HS-27A (cell line): ENCODE data around the gene SEMA4C.

ENCODE experiments used
- DNase-seq: peaks from one replicate; pipeline ENCODE4 v3.0.0-alpha.2; 2012; ENCODE audit warnings: low read depth, missing footprints

Gene SEMA4C, protein sequence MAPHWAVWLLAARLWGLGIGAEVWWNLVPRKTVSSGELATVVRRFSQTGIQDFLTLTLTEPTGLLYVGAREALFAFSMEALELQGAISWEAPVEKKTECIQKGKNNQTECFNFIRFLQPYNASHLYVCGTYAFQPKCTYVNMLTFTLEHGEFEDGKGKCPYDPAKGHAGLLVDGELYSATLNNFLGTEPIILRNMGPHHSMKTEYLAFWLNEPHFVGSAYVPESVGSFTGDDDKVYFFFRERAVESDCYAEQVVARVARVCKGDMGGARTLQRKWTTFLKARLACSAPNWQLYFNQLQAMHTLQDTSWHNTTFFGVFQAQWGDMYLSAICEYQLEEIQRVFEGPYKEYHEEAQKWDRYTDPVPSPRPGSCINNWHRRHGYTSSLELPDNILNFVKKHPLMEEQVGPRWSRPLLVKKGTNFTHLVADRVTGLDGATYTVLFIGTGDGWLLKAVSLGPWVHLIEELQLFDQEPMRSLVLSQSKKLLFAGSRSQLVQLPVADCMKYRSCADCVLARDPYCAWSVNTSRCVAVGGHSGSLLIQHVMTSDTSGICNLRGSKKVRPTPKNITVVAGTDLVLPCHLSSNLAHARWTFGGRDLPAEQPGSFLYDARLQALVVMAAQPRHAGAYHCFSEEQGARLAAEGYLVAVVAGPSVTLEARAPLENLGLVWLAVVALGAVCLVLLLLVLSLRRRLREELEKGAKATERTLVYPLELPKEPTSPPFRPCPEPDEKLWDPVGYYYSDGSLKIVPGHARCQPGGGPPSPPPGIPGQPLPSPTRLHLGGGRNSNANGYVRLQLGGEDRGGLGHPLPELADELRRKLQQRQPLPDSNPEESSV

DNA sequence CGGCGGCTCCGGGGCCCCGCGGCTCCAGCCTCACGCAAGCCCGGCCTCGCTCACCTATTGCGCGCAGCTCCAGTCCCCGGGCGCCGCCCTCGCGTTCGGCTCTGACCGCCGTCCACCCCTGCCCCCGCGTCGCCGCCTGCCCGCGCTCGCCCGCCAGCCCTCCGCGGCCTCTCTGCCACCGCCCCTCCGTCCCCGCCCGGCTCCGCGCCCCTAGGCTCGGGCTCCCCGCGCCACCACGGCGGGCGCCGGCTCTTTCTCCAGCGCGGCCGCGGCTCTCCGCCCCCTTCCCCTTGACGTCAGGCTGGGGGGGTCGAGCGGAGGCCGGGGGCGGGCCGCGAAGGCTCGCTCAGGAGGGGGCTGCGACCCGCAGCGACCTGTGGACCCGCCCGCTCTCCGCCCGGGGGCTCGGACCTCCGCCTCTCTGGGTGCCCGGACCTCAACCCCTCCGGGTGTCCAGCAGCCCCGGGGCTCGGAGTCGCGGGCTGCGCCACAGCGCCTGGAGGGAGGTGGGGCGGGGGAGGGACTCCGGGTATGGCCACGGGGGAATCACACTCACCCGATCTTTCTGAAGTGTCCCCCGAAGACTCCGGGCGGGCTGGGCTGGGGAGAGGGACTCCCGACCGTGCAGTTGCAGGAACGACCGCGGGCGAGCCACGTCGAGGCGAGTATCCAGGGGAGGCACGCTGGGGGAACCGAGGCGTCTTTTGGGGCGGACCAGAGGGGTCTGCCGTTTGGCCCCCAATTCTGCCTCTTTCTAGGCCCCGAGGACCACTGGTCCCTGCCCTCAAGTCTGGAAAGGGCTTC is at the start of gene SEMA4C:
SEMA4C (minus strand) TSS at position 259 of the 804 bp plus-strand sequence. CDS start 2,194 bp downstream, outside the sequence.
- DNase-seq = no peak

DNA sequence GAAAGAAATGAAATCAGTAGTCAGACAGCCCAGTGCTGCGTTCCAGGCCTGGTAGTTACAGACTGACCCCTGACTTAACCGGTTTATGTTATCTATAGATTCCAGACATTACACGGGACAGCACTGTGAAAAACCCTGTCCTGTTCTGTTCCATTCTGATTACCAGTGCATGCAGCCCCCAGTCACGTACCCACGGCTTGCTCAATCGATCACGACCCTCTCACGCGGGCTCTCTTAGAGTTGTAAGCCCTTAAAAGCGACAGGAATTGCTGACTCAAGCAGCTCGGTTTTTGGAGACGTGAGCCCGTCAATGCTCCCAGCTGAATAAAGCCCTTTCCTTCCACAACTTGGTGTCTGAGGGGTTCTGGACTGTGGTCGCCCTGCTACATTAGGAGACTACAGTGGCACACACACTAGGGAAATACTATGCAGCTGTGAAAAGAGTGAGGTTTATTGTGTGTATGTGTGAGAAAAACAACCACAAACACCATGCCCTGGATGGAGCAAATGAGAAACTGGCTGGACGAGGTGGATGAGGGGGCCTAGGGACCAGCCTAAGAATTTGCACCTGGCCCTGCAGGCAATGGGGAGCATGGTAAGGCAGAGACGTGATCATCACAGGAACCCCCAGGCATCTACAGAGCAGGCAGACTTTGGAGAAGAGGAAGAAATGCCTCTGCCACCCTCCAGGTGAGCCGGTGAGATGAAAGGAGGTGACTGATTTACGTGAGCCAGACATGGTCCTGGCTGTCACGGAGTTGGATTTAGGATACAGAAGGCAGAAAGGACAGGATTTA is 49.1 kb upstream of the SEMA4C start:
- DNase-seq = no peak

DNA sequence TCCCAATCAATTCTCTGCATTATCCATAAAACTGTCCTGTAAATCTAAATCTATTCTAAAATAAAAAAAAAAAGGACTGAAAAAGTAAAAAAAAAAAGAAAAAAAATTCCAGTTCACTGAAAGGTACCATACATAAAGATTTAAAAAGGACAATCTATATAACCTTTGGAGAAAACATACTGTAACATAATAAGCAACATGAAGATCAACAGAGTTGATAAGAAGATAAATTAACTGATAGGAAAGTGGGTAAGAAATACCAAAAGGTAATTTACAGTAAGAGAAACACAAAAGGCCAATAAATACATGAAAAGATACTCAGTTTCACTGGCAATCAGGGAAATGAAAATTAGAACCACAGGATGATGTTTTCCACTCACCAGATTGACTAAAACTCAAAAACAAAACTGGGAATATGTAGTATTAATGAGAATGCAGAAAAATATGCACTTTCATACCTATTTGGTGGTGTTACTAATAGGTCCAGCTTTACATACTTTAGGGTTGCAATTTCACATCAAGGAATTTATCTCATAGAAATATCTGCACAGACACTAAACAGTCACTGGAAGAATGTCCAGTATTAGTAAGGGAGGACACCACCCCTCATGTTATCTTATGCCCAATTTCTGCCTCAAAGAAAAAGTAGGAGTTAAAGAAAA is 48.3 kb upstream of the SEMA4C start:
- no peak for DNase-seq

DNA sequence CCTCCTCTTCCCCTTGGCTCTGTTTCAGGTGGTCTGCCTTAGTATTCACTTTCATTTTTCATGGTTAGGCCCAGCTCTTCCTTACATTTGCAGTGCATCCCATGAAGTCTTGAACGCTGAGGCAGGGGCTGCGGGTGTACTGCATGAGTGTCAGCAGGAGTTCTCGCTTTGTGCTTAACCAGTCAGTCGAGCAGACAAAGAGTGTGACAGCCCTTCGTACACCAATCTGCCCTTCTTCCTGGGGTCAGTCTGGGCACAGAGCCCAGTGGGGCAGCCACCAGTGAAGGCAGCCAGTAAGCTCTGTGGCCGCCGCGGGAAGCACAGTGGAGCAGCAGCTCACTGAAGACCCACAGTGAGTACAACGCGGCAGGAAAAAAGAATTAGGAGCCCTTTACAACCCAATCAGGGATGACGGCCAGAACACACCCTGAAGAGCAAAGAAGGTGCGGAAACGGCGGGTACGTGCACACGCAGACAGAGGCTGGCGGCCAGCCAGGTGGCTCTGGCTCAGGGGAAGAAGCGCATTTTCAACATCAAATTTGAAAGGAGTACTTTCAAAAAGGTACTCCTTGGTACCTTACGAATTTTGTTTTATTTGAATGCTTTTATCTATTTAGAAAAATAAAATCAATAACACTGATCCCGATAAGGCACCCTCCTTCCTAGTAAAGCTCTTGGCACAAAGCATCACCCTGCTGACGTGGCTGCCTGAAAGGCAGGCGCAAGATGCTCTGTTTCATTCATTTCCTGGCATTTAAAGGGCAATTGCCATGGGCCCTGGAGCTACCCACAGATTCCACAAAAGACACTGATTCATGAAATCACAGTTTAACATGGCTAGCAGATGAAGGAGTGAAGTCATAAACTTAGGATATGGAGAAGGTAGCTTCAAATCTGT is 47.0 kb upstream of the SEMA4C start:
- no peak for DNase-seq

DNA sequence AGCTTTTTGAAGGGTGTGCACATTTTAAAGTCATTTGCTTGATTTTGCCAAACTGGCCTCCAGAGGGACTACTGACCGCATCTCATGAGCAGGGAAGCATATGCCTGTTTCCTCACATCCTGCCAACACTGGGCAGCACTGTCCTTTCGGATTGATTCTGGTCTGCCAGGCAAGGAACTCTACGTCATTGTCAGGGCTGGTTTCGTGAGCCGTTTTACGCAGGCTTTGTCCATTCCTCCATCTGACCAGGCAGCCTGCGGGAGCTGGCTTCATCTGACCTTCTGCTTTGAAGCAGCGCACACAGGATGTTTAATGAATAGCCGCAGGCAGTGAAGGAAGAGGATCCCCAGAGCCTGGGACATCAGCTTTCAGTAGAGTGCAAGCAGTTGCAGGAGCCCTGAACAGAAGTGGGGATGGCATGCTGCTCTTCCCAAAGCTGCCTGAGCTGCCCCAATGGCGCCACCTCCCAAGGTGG is 46.3 kb upstream of the SEMA4C start:
- no peak for DNase-seq

DNA sequence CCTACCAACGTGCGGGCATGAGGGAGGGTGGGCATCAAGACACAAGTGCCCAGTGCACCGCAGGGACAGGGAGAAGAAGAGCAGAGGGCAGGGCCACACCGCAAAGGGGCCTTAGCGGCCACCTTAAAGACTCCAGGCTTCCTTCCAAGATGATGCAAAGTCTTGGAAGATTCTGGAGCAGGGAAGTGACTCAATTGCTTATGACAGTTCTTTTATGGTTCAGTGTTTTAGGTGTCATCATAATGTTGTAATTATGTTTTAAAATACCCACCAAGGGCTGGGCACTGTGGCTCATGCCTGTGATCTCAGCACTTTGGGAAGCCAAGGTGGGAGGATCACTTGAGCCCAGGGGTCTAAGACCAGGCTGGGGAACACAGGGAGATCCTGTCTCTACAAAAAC is 44.5 kb upstream of the SEMA4C start:
- DNase-seq = no peak

DNA sequence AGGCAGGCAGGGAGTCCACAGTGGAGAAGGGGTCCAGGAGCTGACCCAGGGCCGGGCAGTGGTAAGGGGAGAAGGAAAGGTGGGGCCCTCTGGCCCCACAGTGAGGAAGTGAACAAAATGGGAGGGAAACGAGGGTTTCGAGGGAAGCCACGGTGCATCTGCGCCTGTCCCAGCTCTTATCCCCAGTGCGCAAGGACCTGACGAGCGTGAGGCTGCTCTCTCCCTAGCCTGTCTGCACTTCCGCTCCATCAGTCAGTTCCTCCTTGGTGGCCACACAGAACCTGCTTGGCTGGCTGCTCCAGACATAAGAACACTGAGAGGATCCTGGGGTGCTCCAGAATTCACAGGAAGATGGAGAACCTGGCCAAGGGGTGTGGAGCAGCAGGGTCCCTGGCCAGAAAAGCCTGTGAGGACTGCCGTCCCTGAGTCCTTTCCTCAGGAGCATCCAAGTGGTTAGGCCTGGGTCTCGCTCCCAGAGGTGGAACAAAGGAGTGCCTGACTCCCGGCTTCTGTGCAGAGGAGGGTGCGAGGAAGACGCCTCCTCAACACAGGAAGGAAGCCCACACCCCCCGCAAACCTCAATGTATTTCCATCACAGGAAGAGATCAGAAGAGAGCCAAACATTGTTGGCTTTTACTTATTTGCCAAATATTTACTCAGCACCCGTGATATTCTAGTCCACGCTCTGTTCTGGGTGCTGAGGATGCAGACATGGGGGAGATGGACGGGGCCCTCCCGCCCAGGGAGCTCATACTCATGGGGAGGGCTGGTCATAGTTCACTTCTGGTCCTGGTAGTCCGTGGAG is 43.7 kb upstream of the SEMA4C start:
- no peak for DNase-seq

DNA sequence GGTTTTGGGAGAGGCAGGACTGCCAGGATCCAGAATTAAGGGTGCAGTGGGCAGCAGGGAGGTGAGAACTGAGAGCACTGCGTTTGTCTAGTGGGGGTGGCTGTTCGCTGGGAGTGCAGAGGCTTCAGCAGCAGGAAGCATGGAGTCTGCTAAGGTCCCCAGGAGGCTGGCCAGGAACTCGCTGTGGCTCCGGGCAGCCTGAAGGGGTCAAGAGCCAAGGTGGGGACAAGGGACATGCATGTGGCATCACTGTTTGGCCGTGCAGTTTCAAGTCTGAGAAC is 43.2 kb upstream of the SEMA4C start:
- no peak for DNase-seq

DNA sequence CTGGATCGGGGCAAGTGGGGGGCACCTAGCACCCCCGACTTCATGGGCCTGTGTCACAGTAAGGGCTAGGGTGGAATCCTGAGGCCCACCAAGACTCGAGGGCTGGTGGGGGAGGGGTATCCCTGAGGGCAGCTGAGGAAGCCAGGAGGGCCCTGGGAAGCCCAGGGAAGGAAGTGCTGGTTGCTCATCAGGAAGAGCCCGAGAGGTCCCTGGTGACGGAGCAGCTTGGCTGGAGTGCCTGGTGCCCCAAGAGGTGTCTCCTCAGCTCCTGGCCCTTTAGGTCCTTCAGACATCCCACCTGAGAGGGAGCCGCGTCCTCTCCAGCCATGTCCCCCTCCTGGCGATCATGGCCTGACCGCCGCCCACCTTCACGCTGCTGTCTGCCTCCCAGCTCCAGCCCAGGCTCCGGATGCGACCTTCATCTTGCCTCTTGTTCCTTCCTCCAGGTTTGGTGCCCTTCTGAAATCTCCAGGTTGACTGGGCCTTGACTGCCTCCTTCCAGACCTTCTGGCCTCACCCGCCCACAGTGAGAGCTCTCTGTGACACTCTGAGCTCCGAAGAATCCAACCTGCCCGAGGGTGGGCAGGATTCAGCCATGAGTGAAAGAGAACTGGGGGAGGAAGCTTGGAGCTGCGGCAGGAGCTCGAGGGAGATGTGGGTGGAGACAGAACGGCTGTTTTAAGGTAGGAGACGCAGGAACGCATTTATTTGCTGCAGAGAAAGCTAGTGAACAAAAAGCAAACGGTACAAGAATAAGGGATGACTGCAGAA is 42.7 kb upstream of the SEMA4C start:
- DNase-seq = no peak

DNA sequence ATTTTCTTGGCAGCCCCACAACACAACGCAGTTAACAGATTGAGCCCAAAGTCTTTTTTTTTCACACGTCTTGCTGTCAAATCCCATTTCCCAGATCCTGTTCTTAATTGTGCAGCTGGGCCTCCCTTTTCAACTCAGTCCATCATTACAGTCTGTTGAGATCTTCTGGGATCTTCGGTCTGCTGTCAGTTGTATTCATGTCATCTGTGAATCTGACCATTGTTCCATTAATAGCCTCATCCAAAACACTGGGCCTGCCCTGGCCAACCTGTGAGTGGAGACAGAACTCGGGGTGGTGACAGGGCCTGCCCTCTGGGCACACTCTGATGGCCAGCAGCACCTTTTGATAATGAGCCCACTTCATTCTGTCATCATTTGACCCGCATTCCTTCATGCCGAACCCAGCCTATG is 39.7 kb upstream of the SEMA4C start:
- DNase-seq = no peak

DNA sequence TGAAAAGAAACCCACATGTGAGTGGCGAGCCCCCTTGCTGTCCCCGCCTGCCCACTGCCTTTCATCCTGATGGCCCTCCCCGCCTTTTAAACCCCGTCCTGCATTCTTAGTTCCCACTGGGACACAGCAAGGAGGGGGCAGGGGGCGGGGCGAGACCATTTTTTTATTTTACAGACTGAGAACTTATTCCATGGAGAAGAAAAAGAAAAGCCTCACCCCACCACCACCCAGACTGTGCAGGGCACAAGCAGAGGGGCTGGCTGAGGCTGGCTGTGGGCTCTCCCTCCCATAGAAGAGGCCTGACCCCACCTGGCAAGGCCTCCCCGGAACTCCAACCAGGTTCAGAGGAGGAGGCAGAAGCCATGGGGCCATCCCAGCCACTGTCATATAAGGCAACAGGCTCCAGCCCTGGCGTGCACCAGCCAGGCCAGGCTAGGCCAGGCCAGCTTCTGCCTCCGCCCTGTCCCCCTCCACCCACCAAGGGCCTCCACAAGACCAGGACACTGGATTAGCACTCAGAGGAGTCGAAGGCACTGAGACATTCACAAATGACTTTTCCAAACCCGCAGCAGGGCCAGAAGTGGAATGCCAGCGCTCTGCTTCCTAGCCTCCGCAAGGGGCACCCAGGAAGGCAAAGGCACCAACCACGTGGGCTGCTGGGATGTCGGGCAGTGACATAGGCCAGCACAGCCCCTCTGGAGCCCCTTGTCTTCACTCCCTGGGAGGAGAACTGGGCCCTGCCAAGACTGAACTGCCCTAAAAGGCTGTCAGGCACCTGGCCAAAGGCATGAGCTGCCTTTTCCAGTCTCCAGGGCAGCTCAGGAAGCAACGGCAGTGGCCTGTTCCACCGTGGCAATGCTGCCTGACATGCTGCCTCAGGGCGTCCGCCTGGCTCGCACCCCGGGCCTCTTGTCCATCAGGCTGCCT is 37.5 kb upstream of the SEMA4C start:
- DNase-seq = no peak

DNA sequence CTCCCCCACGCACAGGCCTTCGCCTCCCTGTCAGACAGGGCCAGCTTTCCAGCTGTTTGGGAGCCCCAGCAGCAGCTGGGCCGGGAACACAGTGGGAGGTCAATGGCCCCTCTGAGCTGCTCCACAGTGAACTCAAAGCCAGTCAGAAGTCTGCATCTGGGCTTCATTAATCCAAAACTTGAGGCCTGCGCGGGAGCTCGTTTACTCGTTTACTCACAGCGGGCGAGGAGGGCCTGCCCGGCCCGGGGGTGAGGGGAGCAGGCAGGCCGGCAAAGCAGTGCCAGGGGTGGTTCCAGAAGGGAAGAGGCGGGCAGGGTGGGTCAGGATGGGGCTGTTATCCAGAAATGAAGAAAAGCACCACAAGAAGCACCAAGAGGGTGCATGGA is 36.8 kb upstream of the SEMA4C start:
- no peak for DNase-seq

DNA sequence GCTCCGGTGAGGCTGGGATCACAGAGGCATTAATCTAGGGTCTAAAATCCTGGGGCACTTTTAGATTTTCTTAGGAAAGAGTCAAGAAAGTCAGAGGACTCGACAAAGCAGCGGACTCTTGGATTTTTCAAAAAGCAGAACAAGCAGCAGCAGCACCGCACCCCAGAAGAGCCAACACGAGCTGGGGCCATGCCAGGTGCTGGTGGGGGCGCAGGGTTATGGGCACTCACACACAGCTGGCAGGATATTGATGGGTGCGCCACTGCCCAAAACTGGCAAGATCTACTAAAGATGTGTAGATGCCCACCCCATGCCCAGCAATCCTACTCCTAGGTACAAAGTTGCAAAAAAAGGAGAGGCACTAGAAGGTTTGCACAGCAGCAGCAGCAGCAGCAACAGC is 33.9 kb upstream of the SEMA4C start:
- DNase-seq = no peak

DNA sequence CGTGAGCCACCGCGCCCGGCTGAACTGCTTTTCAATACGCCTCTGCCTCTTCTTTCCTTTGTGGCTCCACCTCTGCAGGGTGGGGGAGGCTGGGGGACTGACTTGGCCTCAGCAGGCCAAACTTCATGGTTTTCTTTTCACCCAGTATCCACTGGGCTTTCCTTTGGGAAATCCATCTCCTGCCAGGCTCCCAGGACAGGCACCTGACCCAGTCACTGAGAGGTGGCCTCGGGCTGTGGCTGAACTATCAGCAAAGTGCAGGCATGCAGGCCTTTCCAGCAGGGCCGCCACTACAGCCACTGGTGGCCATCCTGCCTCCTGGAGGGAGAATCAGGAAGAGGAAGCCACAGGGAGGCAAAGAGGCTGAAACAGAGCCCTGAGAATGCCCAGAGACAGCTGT is 33.4 kb upstream of the SEMA4C start:
- DNase-seq = no peak

DNA sequence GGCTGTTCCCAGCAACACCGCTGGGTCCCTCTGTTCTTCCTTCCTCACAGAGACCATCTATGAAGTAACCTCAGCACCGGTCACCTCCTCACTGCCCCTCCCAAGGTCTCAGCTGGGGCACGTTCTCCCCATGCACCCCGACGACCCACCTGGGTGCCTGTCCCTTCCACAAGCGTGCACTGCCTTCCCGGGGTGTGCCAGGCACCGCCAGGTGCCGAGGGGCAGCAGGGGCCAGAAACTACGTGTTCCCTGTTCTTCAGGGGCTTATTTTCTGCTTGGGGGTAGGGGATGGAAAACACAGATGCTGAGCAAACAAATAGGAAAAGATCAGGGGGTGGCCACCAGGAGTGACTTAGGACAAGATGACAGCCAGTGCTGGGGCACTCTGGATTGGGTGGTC is 30.4 kb upstream of the SEMA4C start:
- DNase-seq = no peak

DNA sequence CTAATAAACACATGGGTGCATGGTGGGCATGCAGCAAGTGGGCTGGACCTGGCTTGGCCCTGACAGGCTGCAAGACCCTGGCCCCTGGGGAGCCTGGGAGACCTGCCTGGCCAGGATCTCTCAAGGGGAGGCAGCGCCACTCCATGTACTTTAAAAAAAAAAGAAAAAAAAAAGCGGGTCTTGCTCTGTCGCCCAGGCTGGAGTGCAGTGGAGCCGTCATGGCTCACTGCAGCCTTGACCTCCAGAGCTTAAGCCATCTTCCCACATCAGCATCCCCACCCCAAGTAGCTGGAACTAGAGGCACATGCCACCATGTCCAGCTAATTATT is 29.5 kb upstream of the SEMA4C start:
- no peak for DNase-seq

DNA sequence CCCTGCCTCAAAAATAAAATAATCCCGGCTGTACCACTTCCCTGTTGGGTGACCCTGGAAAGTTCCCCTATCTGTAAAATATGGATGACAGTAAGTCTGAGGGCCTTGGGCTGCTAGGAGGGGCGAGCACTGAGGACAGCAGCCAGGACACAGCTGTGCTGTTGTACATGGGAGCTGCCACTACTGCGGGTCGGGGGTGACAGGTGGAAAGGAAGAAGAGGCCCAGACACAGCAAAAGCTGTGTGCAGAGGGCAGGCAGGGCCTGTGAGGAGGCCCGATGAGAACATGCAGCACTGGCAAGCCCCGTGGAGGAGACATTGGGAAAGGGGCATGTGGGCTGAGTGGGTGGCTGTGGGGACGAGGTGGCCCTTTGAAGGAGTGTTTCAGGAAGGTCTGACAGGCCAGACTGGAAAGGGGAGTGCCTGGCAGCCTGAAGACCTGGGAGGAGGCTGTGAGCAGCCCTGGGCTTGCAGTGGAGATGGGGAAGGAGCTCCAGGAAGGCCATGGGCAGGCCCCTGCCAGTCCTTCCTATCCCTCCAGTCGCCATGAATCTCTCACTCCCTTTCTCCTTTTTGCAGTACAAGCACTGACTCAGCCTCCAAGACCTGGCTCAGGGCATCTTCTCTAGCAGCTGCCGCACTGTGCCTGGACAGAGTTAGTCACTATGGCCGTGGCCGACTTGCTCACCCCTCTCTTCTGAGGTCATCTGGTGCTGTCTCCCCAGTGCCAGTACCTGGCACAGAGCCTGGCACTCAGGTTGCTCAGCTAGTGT is 28.9 kb upstream of the SEMA4C start:
- no peak for DNase-seq
